Astrocyte of the cerebellum (primary cell): ENCODE data around the gene AGAP4.
"Not testable (repeated sequence)": the region's sequence is repeated elsewhere in the genome, so short reads cannot be mapped to it uniquely, and the experiment has no call there.

ENCODE experiments used
- DNase-seq: peaks from one replicate; pipeline ENCODE4 v3.0.0-alpha.2; 2011; ENCODE audit warnings: low read depth
- H3K4me3 ChIP-seq: 2 replicates; pipeline ENCODE4 v1.5.1; 2011; ENCODE audit warnings: mild to moderate bottlenecking, low read depth, low read length, moderate library complexity
- in situ Hi-C: cut with HindIII; loops from 2 replicates; pipeline ENCODE4 v1.10.0; 2017; ENCODE audit warnings: low sequenced_read_pairs

The AGAP4 gene

GRCh38 chr10:45786217-45786616, 61.1 kb downstream of the AGAP4 start:
- in situ Hi-C loops, DNase-seq, H3K4me3 ChIP-seq: not testable (repeated sequence)
